Esophagus muscularis mucosa (tissue), 3 donors: ENCODE data around the gene CST6.

ENCODE experiments used
- CTCF ChIP-seq, 3 experiments: fragments of 200-600 bp in 2 of 3; fragments of 450-650 bp in 1 of 3; sonication (generic) in 2 of 3; IDR thresholded peaks; one replicate each; pipeline ENCODE4 v1.5.1; 2017 to 2019; ENCODE audit warnings: antibody characterized with exemption in 3 of 3, mild to moderate bottlenecking in 2 of 3, moderate library complexity in 1 of 3
- EP300 ChIP-seq: sonication (generic); formaldehyde crosslinking; IDR thresholded peaks from one replicate; pipeline ENCODE4 v1.6.1; 2017; ENCODE audit warnings: antibody characterized with exemption

GRCh38 chr11:66004186-66004585, 7.6 kb upstream of the CST6 start:
- TF ChIP-seq CTCF (IDR thresholded peaks at IDR 0.05) (no peak), EP300 (no peak)
